ENCODE measurements around the gene NCLN. TPM values are rescaled to one million over a fixed set of nuclear protein-coding genes. Genes with fewer than 3 reads are reported as not detected.

Gene NCLN
- total and polyA plus RNA-seq, 9 of the 15 experiments (the other 6 are each of a cell fraction or from before 2014, with no cell fraction given), result 3.8 to 126 (median 39.6) TPM

DNA sequence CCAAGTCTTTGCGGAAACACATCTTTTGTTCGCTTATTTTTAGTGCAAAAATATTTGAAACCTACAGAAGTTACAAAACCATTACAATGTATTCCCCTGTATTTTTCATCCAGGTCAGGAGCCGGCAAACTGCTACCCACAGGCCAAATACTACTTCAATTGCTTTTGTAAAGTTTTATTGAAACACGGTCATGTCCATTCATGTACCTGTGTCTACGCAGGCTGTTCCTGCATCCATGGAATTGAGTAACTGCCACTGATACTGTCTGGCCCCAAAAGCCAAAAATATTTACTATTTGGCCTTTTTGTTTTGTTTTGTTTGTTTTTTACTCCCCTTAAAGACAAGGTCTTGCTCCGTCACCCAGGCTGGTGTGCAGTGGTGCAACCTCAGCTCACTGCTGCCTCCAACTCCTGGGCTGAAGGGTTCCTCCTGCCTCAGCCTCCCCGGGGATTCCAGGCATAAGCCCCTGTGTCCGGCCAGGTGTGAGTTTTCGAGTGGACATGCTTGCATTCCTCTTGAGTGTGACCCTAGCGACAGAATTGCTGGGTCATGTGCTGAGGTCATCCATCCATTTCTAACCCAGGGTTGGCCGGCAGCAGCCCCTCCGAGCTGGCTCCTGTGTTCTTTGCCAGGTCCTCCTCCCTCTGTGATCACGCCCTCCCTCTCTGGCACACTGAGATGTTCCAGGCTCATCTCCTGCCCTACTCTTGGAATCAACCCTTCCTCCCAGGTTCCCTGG, 18.0 kb upstream of the NCLN start (continued):
- TF ChIP-seq EZH2 (IDR thresholded peaks at IDR 0.05; ENCODE audit: borderline replicate concordance, low read depth, low read length) (no peak), IFI16 (CRISPR knock-in tag; IDR thresholded peaks at IDR 0.05) (no peak), CBFA2T2 (conservative IDR thresholded peaks at IDR 0.05) (no peak), ARHGAP35 (IDR thresholded peaks at IDR 0.05; ENCODE audit: partially characterized antibody) (no peak), RNF2 (IDR thresholded peaks at IDR 0.05) (no peak), HNRNPH1 (optimal IDR thresholded peaks at IDR 0.05; ENCODE audit: low read depth, low read length) (no peak), KDM2B (CRISPR knock-in tag; IDR thresholded peaks at IDR 0.05) (no peak), U2AF2 (optimal IDR thresholded peaks at IDR 0.05; ENCODE audit: low read depth, low read length) (no peak), MAFG (tag; conservative IDR thresholded peaks at IDR 0.05) (0 out of 2 replicates have a peak, but pooled peaks have one; percentile 8)
- TF ChIP-seq, protein P1, sequence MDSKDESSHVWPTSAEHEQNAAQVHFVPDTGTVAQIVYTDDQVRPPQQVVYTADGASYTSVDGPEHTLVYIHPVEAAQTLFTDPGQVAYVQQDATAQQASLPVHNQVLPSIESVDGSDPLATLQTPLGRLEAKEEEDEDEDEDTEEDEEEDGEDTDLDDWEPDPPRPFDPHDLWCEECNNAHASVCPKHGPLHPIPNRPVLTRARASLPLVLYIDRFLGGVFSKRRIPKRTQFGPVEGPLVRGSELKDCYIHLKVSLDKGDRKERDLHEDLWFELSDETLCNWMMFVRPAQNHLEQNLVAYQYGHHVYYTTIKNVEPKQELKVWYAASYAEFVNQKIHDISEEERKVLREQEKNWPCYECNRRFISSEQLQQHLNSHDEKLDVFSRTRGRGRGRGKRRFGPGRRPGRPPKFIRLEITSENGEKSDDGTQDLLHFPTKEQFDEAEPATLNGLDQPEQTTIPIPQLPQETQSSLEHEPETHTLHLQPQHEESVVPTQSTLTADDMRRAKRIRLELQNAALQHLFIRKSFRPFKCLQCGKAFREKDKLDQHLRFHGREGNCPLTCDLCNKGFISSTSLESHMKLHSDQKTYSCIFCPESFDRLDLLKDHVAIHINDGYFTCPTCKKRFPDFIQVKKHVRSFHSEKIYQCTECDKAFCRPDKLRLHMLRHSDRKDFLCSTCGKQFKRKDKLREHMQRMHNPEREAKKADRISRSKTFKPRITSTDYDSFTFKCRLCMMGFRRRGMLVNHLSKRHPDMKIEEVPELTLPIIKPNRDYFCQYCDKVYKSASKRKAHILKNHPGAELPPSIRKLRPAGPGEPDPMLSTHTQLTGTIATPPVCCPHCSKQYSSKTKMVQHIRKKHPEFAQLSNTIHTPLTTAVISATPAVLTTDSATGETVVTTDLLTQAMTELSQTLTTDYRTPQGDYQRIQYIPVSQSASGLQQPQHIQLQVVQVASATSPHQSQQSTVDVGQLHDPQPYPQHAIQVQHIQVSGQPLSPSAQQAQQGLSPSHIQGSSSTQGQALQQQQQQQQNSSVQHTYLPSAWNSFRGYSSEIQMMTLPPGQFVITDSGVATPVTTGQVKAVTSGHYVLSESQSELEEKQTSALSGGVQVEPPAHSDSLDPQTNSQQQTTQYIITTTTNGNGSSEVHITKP (IDR thresholded peaks at IDR 0.05; ENCODE audit: partially characterized antibody), result no peak
- TF ChIP-seq, protein P2, sequence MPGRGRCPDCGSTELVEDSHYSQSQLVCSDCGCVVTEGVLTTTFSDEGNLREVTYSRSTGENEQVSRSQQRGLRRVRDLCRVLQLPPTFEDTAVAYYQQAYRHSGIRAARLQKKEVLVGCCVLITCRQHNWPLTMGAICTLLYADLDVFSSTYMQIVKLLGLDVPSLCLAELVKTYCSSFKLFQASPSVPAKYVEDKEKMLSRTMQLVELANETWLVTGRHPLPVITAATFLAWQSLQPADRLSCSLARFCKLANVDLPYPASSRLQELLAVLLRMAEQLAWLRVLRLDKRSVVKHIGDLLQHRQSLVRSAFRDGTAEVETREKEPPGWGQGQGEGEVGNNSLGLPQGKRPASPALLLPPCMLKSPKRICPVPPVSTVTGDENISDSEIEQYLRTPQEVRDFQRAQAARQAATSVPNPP (IDR thresholded peaks at IDR 0.05; ENCODE audit: borderline replicate concordance, insufficient read depth, insufficient read length), result no peak
- TF ChIP-seq, protein P3, sequence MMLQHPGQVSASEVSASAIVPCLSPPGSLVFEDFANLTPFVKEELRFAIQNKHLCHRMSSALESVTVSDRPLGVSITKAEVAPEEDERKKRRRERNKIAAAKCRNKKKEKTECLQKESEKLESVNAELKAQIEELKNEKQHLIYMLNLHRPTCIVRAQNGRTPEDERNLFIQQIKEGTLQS (IDR thresholded peaks at IDR 0.05), result peak; percentile 37; the same call in 1 of the 2 replicates
- TF ChIP-seq, protein P3 (CRISPR knock-in tag; conservative IDR thresholded peaks at IDR 0.05), result no peak
- TF ChIP-seq, protein P4, sequence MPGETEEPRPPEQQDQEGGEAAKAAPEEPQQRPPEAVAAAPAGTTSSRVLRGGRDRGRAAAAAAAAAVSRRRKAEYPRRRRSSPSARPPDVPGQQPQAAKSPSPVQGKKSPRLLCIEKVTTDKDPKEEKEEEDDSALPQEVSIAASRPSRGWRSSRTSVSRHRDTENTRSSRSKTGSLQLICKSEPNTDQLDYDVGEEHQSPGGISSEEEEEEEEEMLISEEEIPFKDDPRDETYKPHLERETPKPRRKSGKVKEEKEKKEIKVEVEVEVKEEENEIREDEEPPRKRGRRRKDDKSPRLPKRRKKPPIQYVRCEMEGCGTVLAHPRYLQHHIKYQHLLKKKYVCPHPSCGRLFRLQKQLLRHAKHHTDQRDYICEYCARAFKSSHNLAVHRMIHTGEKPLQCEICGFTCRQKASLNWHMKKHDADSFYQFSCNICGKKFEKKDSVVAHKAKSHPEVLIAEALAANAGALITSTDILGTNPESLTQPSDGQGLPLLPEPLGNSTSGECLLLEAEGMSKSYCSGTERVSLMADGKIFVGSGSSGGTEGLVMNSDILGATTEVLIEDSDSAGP (CRISPR knock-in tag; IDR thresholded peaks at IDR 0.05), result no peak
- TF ChIP-seq, protein P5, sequence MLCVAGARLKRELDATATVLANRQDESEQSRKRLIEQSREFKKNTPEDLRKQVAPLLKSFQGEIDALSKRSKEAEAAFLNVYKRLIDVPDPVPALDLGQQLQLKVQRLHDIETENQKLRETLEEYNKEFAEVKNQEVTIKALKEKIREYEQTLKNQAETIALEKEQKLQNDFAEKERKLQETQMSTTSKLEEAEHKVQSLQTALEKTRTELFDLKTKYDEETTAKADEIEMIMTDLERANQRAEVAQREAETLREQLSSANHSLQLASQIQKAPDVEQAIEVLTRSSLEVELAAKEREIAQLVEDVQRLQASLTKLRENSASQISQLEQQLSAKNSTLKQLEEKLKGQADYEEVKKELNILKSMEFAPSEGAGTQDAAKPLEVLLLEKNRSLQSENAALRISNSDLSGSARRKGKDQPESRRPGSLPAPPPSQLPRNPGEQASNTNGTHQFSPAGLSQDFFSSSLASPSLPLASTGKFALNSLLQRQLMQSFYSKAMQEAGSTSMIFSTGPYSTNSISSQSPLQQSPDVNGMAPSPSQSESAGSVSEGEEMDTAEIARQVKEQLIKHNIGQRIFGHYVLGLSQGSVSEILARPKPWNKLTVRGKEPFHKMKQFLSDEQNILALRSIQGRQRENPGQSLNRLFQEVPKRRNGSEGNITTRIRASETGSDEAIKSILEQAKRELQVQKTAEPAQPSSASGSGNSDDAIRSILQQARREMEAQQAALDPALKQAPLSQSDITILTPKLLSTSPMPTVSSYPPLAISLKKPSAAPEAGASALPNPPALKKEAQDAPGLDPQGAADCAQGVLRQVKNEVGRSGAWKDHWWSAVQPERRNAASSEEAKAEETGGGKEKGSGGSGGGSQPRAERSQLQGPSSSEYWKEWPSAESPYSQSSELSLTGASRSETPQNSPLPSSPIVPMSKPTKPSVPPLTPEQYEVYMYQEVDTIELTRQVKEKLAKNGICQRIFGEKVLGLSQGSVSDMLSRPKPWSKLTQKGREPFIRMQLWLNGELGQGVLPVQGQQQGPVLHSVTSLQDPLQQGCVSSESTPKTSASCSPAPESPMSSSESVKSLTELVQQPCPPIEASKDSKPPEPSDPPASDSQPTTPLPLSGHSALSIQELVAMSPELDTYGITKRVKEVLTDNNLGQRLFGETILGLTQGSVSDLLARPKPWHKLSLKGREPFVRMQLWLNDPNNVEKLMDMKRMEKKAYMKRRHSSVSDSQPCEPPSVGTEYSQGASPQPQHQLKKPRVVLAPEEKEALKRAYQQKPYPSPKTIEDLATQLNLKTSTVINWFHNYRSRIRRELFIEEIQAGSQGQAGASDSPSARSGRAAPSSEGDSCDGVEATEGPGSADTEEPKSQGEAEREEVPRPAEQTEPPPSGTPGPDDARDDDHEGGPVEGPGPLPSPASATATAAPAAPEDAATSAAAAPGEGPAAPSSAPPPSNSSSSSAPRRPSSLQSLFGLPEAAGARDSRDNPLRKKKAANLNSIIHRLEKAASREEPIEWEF (CRISPR knock-in tag; IDR thresholded peaks at IDR 0.05), result no peak
